C4-2B (cell line): Measurements from ENCODE around the gene GFM2.
"Not testable (repeated sequence)": the region's sequence is repeated elsewhere in the genome, so short reads cannot be mapped to it uniquely, and the experiment has no call there.

Experiments
- ZFX ChIP-seq: fragments of 450-650 bp; IDR thresholded peaks from 2 replicates; pipeline ENCODE4 v1.6.1; 2017
- TF ChIP-seq, protein P1 (sequence below): fragments of 450-650 bp; conservative IDR thresholded peaks from 2 replicates; pipeline ENCODE4 v1.5.1; 2017; ENCODE audit warnings: mild to moderate bottlenecking

DNA sequence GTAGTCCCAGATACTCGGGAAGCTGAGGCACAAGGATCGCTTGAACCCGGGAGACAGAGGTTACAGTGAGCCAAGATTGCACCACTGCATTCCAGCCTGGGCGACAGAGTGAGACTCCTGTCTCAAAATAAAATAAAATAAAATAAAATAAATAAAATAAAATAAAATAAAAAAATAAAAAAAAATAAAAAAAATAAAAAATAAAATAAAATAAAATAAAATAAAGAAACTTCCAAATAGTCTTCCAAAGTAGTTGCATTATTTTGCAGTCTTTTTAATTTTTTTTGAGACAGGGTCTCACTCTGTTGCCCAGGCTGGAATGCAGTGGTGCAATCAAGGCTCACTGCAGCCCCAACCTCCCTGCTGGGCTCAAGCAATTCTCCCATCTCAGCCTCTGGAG is 18.2 kb downstream of the GFM2 start:
- TF ChIP-seq, protein P1, sequence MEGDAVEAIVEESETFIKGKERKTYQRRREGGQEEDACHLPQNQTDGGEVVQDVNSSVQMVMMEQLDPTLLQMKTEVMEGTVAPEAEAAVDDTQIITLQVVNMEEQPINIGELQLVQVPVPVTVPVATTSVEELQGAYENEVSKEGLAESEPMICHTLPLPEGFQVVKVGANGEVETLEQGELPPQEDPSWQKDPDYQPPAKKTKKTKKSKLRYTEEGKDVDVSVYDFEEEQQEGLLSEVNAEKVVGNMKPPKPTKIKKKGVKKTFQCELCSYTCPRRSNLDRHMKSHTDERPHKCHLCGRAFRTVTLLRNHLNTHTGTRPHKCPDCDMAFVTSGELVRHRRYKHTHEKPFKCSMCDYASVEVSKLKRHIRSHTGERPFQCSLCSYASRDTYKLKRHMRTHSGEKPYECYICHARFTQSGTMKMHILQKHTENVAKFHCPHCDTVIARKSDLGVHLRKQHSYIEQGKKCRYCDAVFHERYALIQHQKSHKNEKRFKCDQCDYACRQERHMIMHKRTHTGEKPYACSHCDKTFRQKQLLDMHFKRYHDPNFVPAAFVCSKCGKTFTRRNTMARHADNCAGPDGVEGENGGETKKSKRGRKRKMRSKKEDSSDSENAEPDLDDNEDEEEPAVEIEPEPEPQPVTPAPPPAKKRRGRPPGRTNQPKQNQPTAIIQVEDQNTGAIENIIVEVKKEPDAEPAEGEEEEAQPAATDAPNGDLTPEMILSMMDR = not testable (repeated sequence)
- not testable (repeated sequence) for TF ChIP-seq ZFX
